Measurements from ENCODE around the gene INPP5F. TPM values are rescaled to one million over a fixed set of nuclear protein-coding genes. Genes with fewer than 3 reads are reported as not detected.

Gene INPP5F
- total RNA-seq, 2 donors from 2014 or later: 3.6 to 7.8 TPM

GRCh38 chr10:119815671-119816070 lies 89.8 kb downstream of the INPP5F start:
- Histone ChIP-seq H3K9me3 (no peaks in the 10 kb centered on the region), H3K27me3 (no peaks in the 10 kb centered on the region), H3K27ac (no peak overlapping the region), H3K4me3 (no peak overlapping the region), H3K36me3 (replicated peaks in 1 of 2; ENCODE audit: insufficient read depth in 1 of 2, low read depth in 2 of 2) (no peaks in the 10 kb centered on the region), H3K4me1 (peaks cover 6% of the 10 kb centered on the region)
- intact Hi-C loops (cut with DNase I): no loop called here
- WGBS, 2 donors: 85 to 94% methylated on average over 7 of the region's 7 CpGs
- TF ChIP-seq POLR2A (IDR thresholded peaks at IDR 0.05) (no peak), CTCF (IDR thresholded peaks at IDR 0.05) (no peak)
- DNase-seq: no peak
- no peak for ATAC-seq

GRCh38 chr10:119817991-119818888 lies 92.4 kb downstream of the INPP5F start:
- TF ChIP-seq CTCF (IDR thresholded peaks at IDR 0.05) (no peak), POLR2A (IDR thresholded peaks at IDR 0.05) (peak in 1 of 3 donors; percentile 23)
- Histone ChIP-seq H3K4me3 (no peak overlapping the region), H3K27me3 (no peaks in the 10 kb centered on the region), H3K9me3 (no peaks in the 10 kb centered on the region), H3K4me1 (no peaks in the 10 kb centered on the region), H3K36me3 (replicated peaks in 1 of 2; ENCODE audit: insufficient read depth in 1 of 2, low read depth in 2 of 2) (no peaks in the 10 kb centered on the region), H3K27ac (no peak overlapping the region)
- DNase-seq (peak; percentile 30 to 51 (median 48)), ATAC-seq (no peak)
- intact Hi-C loops (cut with DNase I): no loop called here
- 64 to 89% methylated on average over 59 to 83 of the region's 84 CpGs for WGBS, 2 donors

GRCh38 chr10:119818889-119819270 lies 93.0 kb downstream of the INPP5F start:
- DNase-seq: no peak
- 57 to 65% methylated on average over 10 of the region's 10 CpGs for WGBS, 2 donors
- ATAC-seq: no peak
- TF ChIP-seq POLR2A (IDR thresholded peaks at IDR 0.05): no peak
- Histone ChIP-seq H3K27ac (no peak overlapping the region), H3K4me1 (no peaks in the 10 kb centered on the region), H3K27me3 (no peaks in the 10 kb centered on the region), H3K4me3 (no peak overlapping the region), H3K9me3 (no peaks in the 10 kb centered on the region), H3K36me3 (replicated peaks in 1 of 2; ENCODE audit: insufficient read depth in 1 of 2, low read depth in 2 of 2) (no peaks in the 10 kb centered on the region)
- intact Hi-C loops (cut with DNase I): no loop called here

- H3K4me1 ChIP-seq: no peaks in the 10 kb centered on the region
- TF ChIP-seq CTCF (IDR thresholded peaks at IDR 0.05) (no peak), POLR2A (IDR thresholded peaks at IDR 0.05) (no peak)
- intact Hi-C loops (cut with DNase I): no loop called here
- WGBS, 2 donors: 49 to 52% methylated on average over 4 of the region's 4 CpGs
- no peak overlapping the region for H3K27ac ChIP-seq
- no peaks in the 10 kb centered on the region for H3K27me3 ChIP-seq
- ATAC-seq (no peak), DNase-seq (no peak)
- H3K9me3 ChIP-seq: no peaks in the 10 kb centered on the region
- no peaks in the 10 kb centered on the region for H3K36me3 ChIP-seq (replicated peaks in 1 of 2; ENCODE audit: insufficient read depth in 1 of 2, low read depth in 2 of 2)
- no peak overlapping the region for H3K4me3 ChIP-seq
Measured at GRCh38 chr10:119821182-119821581, 95.3 kb downstream of the INPP5F start.

- H3K27me3 ChIP-seq: no peaks in the 10 kb centered on the region
- no peaks in the 10 kb centered on the region for H3K9me3 ChIP-seq
- DNase-seq: no peak
- TF ChIP-seq POLR2A (IDR thresholded peaks at IDR 0.05) (no peak), CTCF (IDR thresholded peaks at IDR 0.05) (no peak)
- WGBS, 2 donors: 68 to 91% methylated on average over 3 of the region's 3 CpGs
- no peak for ATAC-seq
- intact Hi-C loops (cut with DNase I): no loop called here
- H3K4me1 ChIP-seq: no peaks in the 10 kb centered on the region
- no peak overlapping the region for H3K27ac ChIP-seq
- no peak overlapping the region for H3K4me3 ChIP-seq
- no peaks in the 10 kb centered on the region for H3K36me3 ChIP-seq (replicated peaks in 1 of 2; ENCODE audit: insufficient read depth in 1 of 2, low read depth in 2 of 2)
Measured at GRCh38 chr10:119824299-119824698, 98.4 kb downstream of the INPP5F start.
